Measurements from ENCODE around the gene GZMH.
A peak's percentile ranks its signal among the peaks of the same experiment; 100 is the strongest.

Gene GZMH

GRCh38 chr14:24607081-24607480 lies 2.4 kb downstream of the GZMH start:
- H3K4me3 ChIP-seq (ENCODE audit: low read length in 2 of 2): no peak overlapping the region
- H3K27ac ChIP-seq (replicated peaks; ENCODE audit: low read length): no peak overlapping the region
- H3K18ac ChIP-seq (ENCODE audit: low read length): peak overlapping the region; percentile 25
- no peak overlapping the region for H2AFZ ChIP-seq (ENCODE audit: low read length)
- H3K9me3 ChIP-seq (replicated peaks in 1 of 2; ENCODE audit: control insufficient read depth in 2 of 2, insufficient read depth in 1 of 2, low read depth in 1 of 2, low read length in 2 of 2): no peaks in the 10 kb centered on the region
- H4K8ac ChIP-seq (ENCODE audit: low read depth, low read length): no peak overlapping the region
- H3K23ac ChIP-seq (ENCODE audit: low read depth, low read length, poor library complexity): no peak overlapping the region
- H3K4me2 ChIP-seq (ENCODE audit: insufficient read depth, low read length, poor library complexity, severe bottlenecking): no peak overlapping the region
- no peaks in the 10 kb centered on the region for H3K27me3 ChIP-seq (ENCODE audit: control insufficient read depth in 3 of 3, insufficient read depth in 3 of 3, low read depth in 1 of 3, low read length in 3 of 3)
- no peak overlapping the region for H3K14ac ChIP-seq (ENCODE audit: low read length)
- no peak overlapping the region for H3K9ac ChIP-seq (ENCODE audit: low read depth, low read length, poor library complexity)
- no peak overlapping the region for H2AK5ac ChIP-seq (ENCODE audit: low read depth, low read length)
- no peak overlapping the region for H2BK120ac ChIP-seq (ENCODE audit: low read depth, low read length)
- no peaks in the 10 kb centered on the region for H3K79me1 ChIP-seq (ENCODE audit: low read depth, low read length)
- DNase-seq (ENCODE audit: low spot score): no peak
- no peak overlapping the region for H2BK5ac ChIP-seq (ENCODE audit: low read length)
- no peaks in the 10 kb centered on the region for H3K36me3 ChIP-seq (replicated peaks in 1 of 2; ENCODE audit: control insufficient read depth in 2 of 2, insufficient read depth in 2 of 2, low read length in 2 of 2)
- H3K4me1 ChIP-seq (ENCODE audit: control insufficient read depth in 2 of 2, insufficient read depth in 1 of 2, low read depth in 1 of 2, low read length in 2 of 2): peaks cover 0 to 1% of the 10 kb centered on the region in 2 donors
- no peak overlapping the region for H3K4ac ChIP-seq (ENCODE audit: low read length)
- H2BK15ac ChIP-seq (ENCODE audit: low read length): no peak overlapping the region
- no peak overlapping the region for H2BK12ac ChIP-seq (ENCODE audit: low read length)
- WGBS, 2 donors (ENCODE audit: extremely low coverage in 2 of 2, insufficient read length in 2 of 2, insufficient replicate concordance in 1 of 2): no CpG with 5 or more reads among the region's 4 CpGs
- no peak overlapping the region for H4K91ac ChIP-seq (ENCODE audit: low read depth, low read length, poor library complexity)

- WGBS, 2 donors (ENCODE audit: extremely low coverage in 2 of 2, insufficient read length in 2 of 2, insufficient replicate concordance in 1 of 2): no CpG with 5 or more reads among the region's 3 CpGs
Observed at GRCh38 chr14:24606297-24606696, 3.2 kb downstream of the GZMH start.

GRCh38 chr14:24605435-24606190 lies 3.9 kb downstream of the GZMH start:
- Histone ChIP-seq H3K79me1 (ENCODE audit: low read depth, low read length) (no peaks in the 10 kb centered on the region), H3K14ac (ENCODE audit: low read length) (no peak overlapping the region), H2AFZ (ENCODE audit: low read length) (no peak overlapping the region), H3K36me3 (replicated peaks in 1 of 2; ENCODE audit: control insufficient read depth in 2 of 2, insufficient read depth in 2 of 2, low read length in 2 of 2) (no peaks in the 10 kb centered on the region), H2BK120ac (ENCODE audit: low read depth, low read length) (no peak overlapping the region), H3K4me2 (ENCODE audit: insufficient read depth, low read length, poor library complexity, severe bottlenecking) (no peak overlapping the region), H4K8ac (ENCODE audit: low read depth, low read length) (no peak overlapping the region), H3K4me1 (ENCODE audit: control insufficient read depth in 2 of 2, insufficient read depth in 1 of 2, low read depth in 1 of 2, low read length in 2 of 2) (peaks cover 0 to 1% of the 10 kb centered on the region in 2 donors), H3K9ac (ENCODE audit: low read depth, low read length, poor library complexity) (no peak overlapping the region), H3K18ac (ENCODE audit: low read length) (no peak overlapping the region), H3K27ac (replicated peaks; ENCODE audit: low read length) (no peak overlapping the region), H2BK5ac (ENCODE audit: low read length) (no peak overlapping the region), H3K4me3 (ENCODE audit: low read length in 2 of 2) (no peak overlapping the region), H2AK5ac (ENCODE audit: low read depth, low read length) (no peak overlapping the region), H2BK15ac (ENCODE audit: low read length) (no peak overlapping the region), H3K4ac (ENCODE audit: low read length) (no peak overlapping the region), H3K23ac (ENCODE audit: low read depth, low read length, poor library complexity) (no peak overlapping the region), H3K27me3 (ENCODE audit: control insufficient read depth in 3 of 3, insufficient read depth in 3 of 3, low read depth in 1 of 3, low read length in 3 of 3) (no peaks in the 10 kb centered on the region), H4K91ac (ENCODE audit: low read depth, low read length, poor library complexity) (no peak overlapping the region), H2BK12ac (ENCODE audit: low read length) (no peak overlapping the region), H3K9me3 (replicated peaks in 1 of 2; ENCODE audit: control insufficient read depth in 2 of 2, insufficient read depth in 1 of 2, low read depth in 1 of 2, low read length in 2 of 2) (peaks cover 0 to 5% of the 10 kb centered on the region in 2 donors)
- WGBS, 2 donors (ENCODE audit: extremely low coverage in 2 of 2, insufficient read length in 2 of 2, insufficient replicate concordance in 1 of 2): no CpG with 5 or more reads among the region's 3 CpGs
- no peak for DNase-seq (ENCODE audit: low spot score)

More at GRCh38 chr14:24606297-24606696, 3.2 kb downstream of the GZMH start:
- Histone ChIP-seq H3K4me3 (ENCODE audit: low read length in 2 of 2) (no peak overlapping the region), H2AFZ (ENCODE audit: low read length) (no peak overlapping the region), H4K91ac (ENCODE audit: low read depth, low read length, poor library complexity) (no peak overlapping the region), H3K4me2 (ENCODE audit: insufficient read depth, low read length, poor library complexity, severe bottlenecking) (no peak overlapping the region), H3K14ac (ENCODE audit: low read length) (no peak overlapping the region), H2BK5ac (ENCODE audit: low read length) (no peak overlapping the region), H3K27me3 (ENCODE audit: control insufficient read depth in 3 of 3, insufficient read depth in 3 of 3, low read depth in 1 of 3, low read length in 3 of 3) (no peaks in the 10 kb centered on the region), H2BK15ac (ENCODE audit: low read length) (no peak overlapping the region), H2BK120ac (ENCODE audit: low read depth, low read length) (no peak overlapping the region), H3K4ac (ENCODE audit: low read length) (no peak overlapping the region), H2AK5ac (ENCODE audit: low read depth, low read length) (no peak overlapping the region), H3K36me3 (replicated peaks in 1 of 2; ENCODE audit: control insufficient read depth in 2 of 2, insufficient read depth in 2 of 2, low read length in 2 of 2) (no peaks in the 10 kb centered on the region), H3K27ac (replicated peaks; ENCODE audit: low read length) (no peak overlapping the region), H3K23ac (ENCODE audit: low read depth, low read length, poor library complexity) (no peak overlapping the region), H3K9ac (ENCODE audit: low read depth, low read length, poor library complexity) (no peak overlapping the region), H3K9me3 (replicated peaks in 1 of 2; ENCODE audit: control insufficient read depth in 2 of 2, insufficient read depth in 1 of 2, low read depth in 1 of 2, low read length in 2 of 2) (peaks cover 0 to 2% of the 10 kb centered on the region in 2 donors), H3K18ac (ENCODE audit: low read length) (no peak overlapping the region), H2BK12ac (ENCODE audit: low read length) (no peak overlapping the region), H3K79me1 (ENCODE audit: low read depth, low read length) (no peaks in the 10 kb centered on the region), H4K8ac (ENCODE audit: low read depth, low read length) (no peak overlapping the region), H3K4me1 (ENCODE audit: control insufficient read depth in 2 of 2, insufficient read depth in 1 of 2, low read depth in 1 of 2, low read length in 2 of 2) (peaks cover 0 to 1% of the 10 kb centered on the region in 2 donors)
- DNase-seq (ENCODE audit: low spot score): no peak

- H4K91ac ChIP-seq (ENCODE audit: low read depth, low read length, poor library complexity): no peak overlapping the region
- H2AK5ac ChIP-seq (ENCODE audit: low read depth, low read length): no peak overlapping the region
- no peak overlapping the region for H3K9ac ChIP-seq (ENCODE audit: low read depth, low read length, poor library complexity)
- DNase-seq (ENCODE audit: low spot score): no peak
- no peak overlapping the region for H3K4me3 ChIP-seq (ENCODE audit: low read length in 2 of 2)
- no peaks in the 10 kb centered on the region for H3K36me3 ChIP-seq (replicated peaks in 1 of 2; ENCODE audit: control insufficient read depth in 2 of 2, insufficient read depth in 2 of 2, low read length in 2 of 2)
- H3K27ac ChIP-seq (replicated peaks; ENCODE audit: low read length): no peak overlapping the region
- no peak overlapping the region for H3K14ac ChIP-seq (ENCODE audit: low read length)
- no peak overlapping the region for H2BK12ac ChIP-seq (ENCODE audit: low read length)
- H2BK120ac ChIP-seq (ENCODE audit: low read depth, low read length): no peak overlapping the region
- no peaks in the 10 kb centered on the region for H3K79me1 ChIP-seq (ENCODE audit: low read depth, low read length)
- H2BK15ac ChIP-seq (ENCODE audit: low read length): no peak overlapping the region
- no peak overlapping the region for H2AFZ ChIP-seq (ENCODE audit: low read length)
- H3K4me1 ChIP-seq (ENCODE audit: control insufficient read depth in 2 of 2, insufficient read depth in 1 of 2, low read depth in 1 of 2, low read length in 2 of 2): no peaks in the 10 kb centered on the region
- H3K27me3 ChIP-seq (ENCODE audit: control insufficient read depth in 3 of 3, insufficient read depth in 3 of 3, low read depth in 1 of 3, low read length in 3 of 3): no peaks in the 10 kb centered on the region
- no peak overlapping the region for H3K4me2 ChIP-seq (ENCODE audit: insufficient read depth, low read length, poor library complexity, severe bottlenecking)
- peaks cover 0 to 12% of the 10 kb centered on the region in 2 donors for H3K9me3 ChIP-seq (replicated peaks in 1 of 2; ENCODE audit: control insufficient read depth in 2 of 2, insufficient read depth in 1 of 2, low read depth in 1 of 2, low read length in 2 of 2)
- no peak overlapping the region for H4K8ac ChIP-seq (ENCODE audit: low read depth, low read length)
- no peak overlapping the region for H2BK5ac ChIP-seq (ENCODE audit: low read length)
- no peak overlapping the region for H3K23ac ChIP-seq (ENCODE audit: low read depth, low read length, poor library complexity)
- no peak overlapping the region for H3K18ac ChIP-seq (ENCODE audit: low read length)
- H3K4ac ChIP-seq (ENCODE audit: low read length): no peak overlapping the region
Observed at GRCh38 chr14:24597403-24597802, 12.1 kb downstream of the GZMH start.
